SH-SY5Y (cell line): Measurements from ENCODE around the gene VMAC.

Source experiments
- GATA2 ChIP-seq: IDR thresholded peaks from 2 replicates; pipeline ENCODE4 v1.6.1; 2011; ENCODE audit warnings: mild to moderate bottlenecking, low read depth, low read length
- GATA3 ChIP-seq: IDR thresholded peaks from 2 replicates; pipeline ENCODE4 v1.6.1; 2011; ENCODE audit warnings: low read depth, mild to moderate bottlenecking, low read length, moderate library complexity

VMAC gene

GRCh38 chr19:5897189-5897969, 7.3 kb upstream of the VMAC start:
- TF ChIP-seq GATA3, result no peak
- no peak for TF ChIP-seq GATA2

- no peak for TF ChIP-seq GATA2
- no peak for TF ChIP-seq GATA3
Observed at GRCh38 chr19:5899728-5900526, 4.7 kb upstream of the VMAC start.

GRCh38 chr19:5900976-5901375, 3.7 kb upstream of the VMAC start:
- no peak for TF ChIP-seq GATA2
- TF ChIP-seq GATA3, result no peak

- TF ChIP-seq GATA3 (no peak), GATA2 (no peak)
Observed at GRCh38 chr19:5903056-5903623, 1.5 kb upstream of the VMAC start.

- no peak for TF ChIP-seq GATA3
- no peak for TF ChIP-seq GATA2
Observed at GRCh38 chr19:5903624-5904351, 884 bp upstream of the VMAC start, which contains the start of gene NDUFA11. Gene NDUFA11, minus strand, starts transcription at chr19:5903790. Its CDS starts 82 bp downstream, at chr19:5903708.

- no peak for TF ChIP-seq GATA3
- TF ChIP-seq GATA2, result no peak
Observed at GRCh38 chr19:5905114-5905778, 574 bp downstream of the VMAC start.

GRCh38 chr19:5907241-5907640, 2.6 kb downstream of the VMAC start:
- no peak for TF ChIP-seq GATA2
- no peak for TF ChIP-seq GATA3

GRCh38 chr19:5908773-5909442, 4.2 kb downstream of the VMAC start:
- no peak for TF ChIP-seq GATA2
- no peak for TF ChIP-seq GATA3

GRCh38 chr19:5910638-5910907, 5.9 kb downstream of the VMAC start:
- TF ChIP-seq GATA2 (no peak), GATA3 (no peak)

GRCh38 chr19:5911366-5911765, 6.7 kb downstream of the VMAC start:
- no peak for TF ChIP-seq GATA2
- TF ChIP-seq GATA3, result no peak

GRCh38 chr19:5913739-5914357, 9.2 kb downstream of the VMAC start, which contains the start of gene CAPS:
Gene CAPS, plus strand, starts transcription at chr19:5914254. Its CDS starts 153 bp downstream, at chr19:5914407.
- TF ChIP-seq GATA3 (no peak), GATA2 (no peak)

- TF ChIP-seq GATA3 (no peak), GATA2 (no peak)
Observed at GRCh38 chr19:5914358-5914774, 9.7 kb downstream of the VMAC start.

GRCh38 chr19:5914946-5915781, 10.5 kb downstream of the VMAC start:
- TF ChIP-seq GATA3 (no peak), GATA2 (no peak)
